IMR-90 (cell line): ENCODE measurements around the gene RGS7BP. TPM values are rescaled to one million over a fixed set of nuclear protein-coding genes. Genes with fewer than 3 reads are reported as not detected.

Experiments used
- ATAC-seq: fragments of 200-7000 bp; cut with Tn5 transposase; 2 replicates; pipeline ENCODE4 v1.9.1; 2020; ENCODE audit warnings: low read depth, mild to moderate bottlenecking, moderate library complexity
- BruUV-seq: library from RNA; stranded (reverse); fragments of 400-500 nt; replicated peaks from 2 replicates; lab custom pipeline; 2021; lab: Mats Ljungman, UMichigan
- CTCF ChIA-PET: fragments of 300-600 bp; formaldehyde crosslinking; extraction: SDS; loops from one replicate; lab custom pipeline; 2021; ENCODE audit warnings: antibody characterized with exemption; lab: Yijun Ruan, JAX
- POLR2A ChIA-PET: fragments of 300-600 bp; sonication (Branson Sonifier 250); formaldehyde crosslinking; loops from one replicate; lab custom pipeline; 2022; ENCODE audit warnings: antibody characterized with exemption; ENCODE audit not compliant: unreplicated experiment; lab: Charles Lee
- DNase-seq: peaks from one replicate; pipeline ENCODE4 v3.0.0; 2013
- H2AFZ ChIP-seq: replicated peaks from 2 replicates; pipeline ENCODE3; 2013; ENCODE audit warnings: low read length, mild to moderate bottlenecking; ENCODE audit not compliant: poor library complexity
- H2AK5ac ChIP-seq: 2 replicates; pipeline ENCODE4 v1.6.1; 2013; ENCODE audit warnings: low read depth, low read length, inconsistent platforms
- H2AK9ac ChIP-seq: replicated peaks from 2 replicates; pipeline ENCODE3; 2013; ENCODE audit warnings: mild to moderate bottlenecking, low read depth, low read length, moderate library complexity; ENCODE audit not compliant: poor library complexity
- H2BK120ac ChIP-seq: 2 replicates; pipeline ENCODE4 v1.6.1; 2013; ENCODE audit warnings: low read depth, low read length, inconsistent platforms
- H2BK15ac ChIP-seq: 3 replicates; pipeline ENCODE4 v1.6.1; 2013; ENCODE audit warnings: low read depth, low read length, inconsistent platforms
- H2BK20ac ChIP-seq: 2 replicates; pipeline ENCODE4 v1.6.1; 2013; ENCODE audit warnings: low read depth, mild to moderate bottlenecking, inconsistent platforms, low read length, moderate library complexity
- H2BK5ac ChIP-seq: 2 replicates; pipeline ENCODE4 v1.6.1; 2013; ENCODE audit warnings: mild to moderate bottlenecking, low read depth, low read length, inconsistent platforms; ENCODE audit not compliant: poor library complexity, severe bottlenecking
- H3K14ac ChIP-seq: replicated peaks from 2 replicates; pipeline ENCODE4 v1.6.1; 2013; ENCODE audit warnings: low read depth, low read length, inconsistent platforms
- H3K18ac ChIP-seq: 2 replicates; pipeline ENCODE4 v1.6.1; 2013; ENCODE audit warnings: low read depth, low read length, control low read depth
- H3K23ac ChIP-seq: 2 replicates; pipeline ENCODE4 v1.6.1; 2013; ENCODE audit warnings: low read depth, low read length, inconsistent platforms
- H3K27ac ChIP-seq: 2 replicates; pipeline ENCODE4 v1.5.1; 2013; ENCODE audit warnings: mild to moderate bottlenecking, control low read depth, low read length; ENCODE audit not compliant: insufficient read depth
- H3K27me3 ChIP-seq: 2 replicates; pipeline ENCODE4 v1.6.1; 2013; ENCODE audit warnings: low read length; ENCODE audit not compliant: control insufficient read depth, insufficient read depth
- H3K36me3 ChIP-seq: 2 replicates; pipeline ENCODE4 v1.6.1; 2013; ENCODE audit warnings: low read length, mixed read lengths; ENCODE audit not compliant: control insufficient read depth, insufficient read depth
- H3K4ac ChIP-seq: 2 replicates; pipeline ENCODE4 v1.6.1; 2013; ENCODE audit warnings: low read depth, low read length, inconsistent platforms
- H3K4me1 ChIP-seq: 2 replicates; pipeline ENCODE4 v1.6.1; 2013; ENCODE audit warnings: low read length, mixed read lengths; ENCODE audit not compliant: control insufficient read depth, insufficient read depth
- H3K4me2 ChIP-seq: 2 replicates; pipeline ENCODE4 v1.6.1; 2013; ENCODE audit warnings: low read depth, mild to moderate bottlenecking, control low read depth, low read length, moderate library complexity
- H3K4me3 ChIP-seq: 2 replicates; pipeline ENCODE4 v1.5.1; 2013; ENCODE audit warnings: low read depth, mild to moderate bottlenecking, control low read depth, low read length, moderate library complexity; ENCODE audit not compliant: insufficient read depth
- H3K56ac ChIP-seq: 2 replicates; pipeline ENCODE4 v1.6.1; 2013; ENCODE audit warnings: low read length, inconsistent platforms; ENCODE audit not compliant: insufficient read depth; ENCODE audit errors: extremely low read depth
- H3K79me1 ChIP-seq, 2 experiments: 2 replicates each; pipeline ENCODE4 v1.6.1; 2013; ENCODE audit warnings: low read length in 2 of 2, inconsistent platforms in 1 of 2, low read depth in 1 of 2
- H3K9ac ChIP-seq: 2 replicates; pipeline ENCODE4 v1.6.1; 2013; ENCODE audit warnings: low read depth, low read length, control low read depth
- H3K9me1 ChIP-seq: 2 replicates; pipeline ENCODE4 v1.6.1; 2013; ENCODE audit warnings: low read length, inconsistent platforms; ENCODE audit not compliant: insufficient read depth
- H3K9me3 ChIP-seq: 2 replicates; pipeline ENCODE4 v1.6.1; 2013; ENCODE audit warnings: low read length; ENCODE audit not compliant: control insufficient read depth, insufficient read depth
- H4K20me1 ChIP-seq: 2 replicates; pipeline ENCODE4 v1.6.1; 2013; ENCODE audit warnings: low read length, inconsistent platforms; ENCODE audit not compliant: insufficient read depth
- H4K5ac ChIP-seq: 2 replicates; pipeline ENCODE4 v1.6.1; 2013; ENCODE audit warnings: mild to moderate bottlenecking, low read depth, low read length, control low read depth
- H4K8ac ChIP-seq, 2 experiments: 2 replicates each; pipeline ENCODE4 v1.6.1; 2013; ENCODE audit warnings: low read depth in 2 of 2, low read length in 2 of 2, control low read depth in 1 of 2, inconsistent platforms in 1 of 2
- H4K91ac ChIP-seq: 2 replicates; pipeline ENCODE4 v1.6.1; 2013; ENCODE audit warnings: low read depth, low read length, inconsistent platforms; ENCODE audit not compliant: insufficient read depth
- BHLHE40 ChIP-seq: fragments of 150-350 bp; IDR thresholded peaks from 2 replicates; pipeline ENCODE4 v1.6.1; 2016; ENCODE audit warnings: mild to moderate bottlenecking, low read depth, low read length
- CEBPB ChIP-seq: IDR thresholded peaks from 2 replicates; pipeline ENCODE4 v1.6.1; 2012; ENCODE audit warnings: low read depth, low read length, improper control_type of control experiment
- CHD1 ChIP-seq: IDR thresholded peaks from 2 replicates; pipeline ENCODE4 v1.6.1; 2012; ENCODE audit warnings: low read depth, low read length, improper control_type of control experiment
- FOS ChIP-seq: fragments of 150-350 bp; IDR thresholded peaks from 2 replicates; pipeline ENCODE4 v1.6.1; 2016; ENCODE audit warnings: low read depth, low read length
- MAFK ChIP-seq: IDR thresholded peaks from 2 replicates; pipeline ENCODE4 v1.6.1; 2012; ENCODE audit warnings: low read depth, low read length, improper control_type of control experiment
- MAZ ChIP-seq: IDR thresholded peaks from 2 replicates; pipeline ENCODE4 v1.6.1; 2012; ENCODE audit warnings: low read depth, mild to moderate bottlenecking, low read length, improper control_type of control experiment, moderate library complexity, borderline replicate concordance
- MXI1 ChIP-seq: IDR thresholded peaks from 2 replicates; pipeline ENCODE4 v1.6.1; 2012; ENCODE audit warnings: low read depth, mild to moderate bottlenecking, low read length, moderate library complexity, borderline replicate concordance
- NFE2L2 ChIP-seq: fragments of 150-350 bp; IDR thresholded peaks from 2 replicates; pipeline ENCODE4 v1.6.1; 2016; ENCODE audit warnings: low read depth, mild to moderate bottlenecking, low read length
- POLR2A ChIP-seq: IDR thresholded peaks from 2 replicates; pipeline ENCODE4 v1.6.1; 2012; ENCODE audit warnings: mild to moderate bottlenecking, low read depth, low read length
- RFX5 ChIP-seq: IDR thresholded peaks from 2 replicates; pipeline ENCODE4 v1.8.0; 2012; ENCODE audit warnings: low read depth, mild to moderate bottlenecking, low read length, moderate library complexity
- SMC3 ChIP-seq: fragments of 150-350 bp; IDR thresholded peaks from 2 replicates; pipeline ENCODE4 v1.6.1; 2016; ENCODE audit warnings: low read depth, mild to moderate bottlenecking, antibody characterized with exemption, low read length, moderate library complexity
- USF2 ChIP-seq: fragments of 150-350 bp; IDR thresholded peaks from 2 replicates; pipeline ENCODE4 v1.6.1; 2017; ENCODE audit warnings: mild to moderate bottlenecking, antibody characterized with exemption, low read length, low read depth
- WGBS, 2 experiments: methylation state at CpG; one replicate each; pipeline versions ENCODE4 v1.1.5 to v1.1.7; 2013; ENCODE audit warnings: missing lambda C conversion rate in 2 of 2; ENCODE audit not compliant: insufficient read length in 1 of 2; ENCODE audit errors: extremely low coverage in 2 of 2; 5-methylcytosine and 5-hydroxymethylcytosine counted together
- dilution Hi-C: fragments of 300-500 bp; cut with HindIII; formaldehyde crosslinking; loops from one replicate; pipeline ENCODE4 v1.14.3; 2018; ENCODE audit warnings: low sequenced_read_pairs; ENCODE audit not compliant: unreplicated experiment
- in situ Hi-C: fragments of 300-500 bp; cut with MboI; formaldehyde crosslinking; loops from 3 replicates; pipeline ENCODE4 v1.14.3; 2019; ENCODE audit warnings: low sequenced_read_pairs, inconsistent platforms, mixed read lengths
- intact Hi-C: fragments of 100-400 bp; cut with micrococcal nuclease; formaldehyde crosslinking; loops from 2 replicates; pipeline ENCODE4 v1.10.0; 2022
- polyA plus RNA-seq, 3 experiments: library from polyadenylated mRNA; depleted of rRNA; stranded (reverse); fragments of >200 nt; gene quantifications; 2 replicates each; pipeline ENCODE4 v1.2.3, GENCODE V29; 2012; ENCODE audit warnings: low replicate concordance in 1 of 3
- total RNA-seq: library from RNA; depleted of rRNA; stranded (reverse); fragments of >200 nt; gene quantifications from 2 replicates; pipeline ENCODE4 v1.2.3, GENCODE V29; 2012
- TF ChIP-seq, protein P1 (sequence below): fragments of 150-350 bp; IDR thresholded peaks from 2 replicates; pipeline ENCODE4 v1.6.1; 2016; ENCODE audit warnings: low read depth, mild to moderate bottlenecking, low read length, moderate library complexity, borderline replicate concordance

RGS7BP gene
- total and polyA plus RNA-seq, 2 of the 4 experiments (the other 2 are of a cell fraction): not detected

DNA sequence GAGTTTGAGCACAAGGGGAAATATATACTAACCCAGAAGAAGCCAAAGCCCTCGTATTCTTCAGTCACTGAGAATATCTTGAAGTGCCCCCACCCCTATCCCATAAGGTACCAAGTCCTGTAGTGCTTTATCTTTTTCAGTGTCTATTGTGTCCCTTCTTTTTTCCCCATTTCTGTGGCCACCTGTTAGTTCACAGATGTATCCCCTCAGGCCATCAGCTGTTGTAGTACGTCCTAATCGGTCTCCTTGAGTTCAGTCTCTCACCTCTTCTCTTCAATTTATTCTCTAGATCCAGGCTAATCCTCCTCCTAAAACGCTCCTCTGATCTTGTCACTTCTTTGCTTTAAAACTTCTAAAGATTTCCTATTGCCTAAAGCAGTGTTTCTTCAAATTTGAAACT is 10.4 kb downstream of the RGS7BP start:
- no peaks in the 10 kb centered on the region for H4K20me1 ChIP-seq
- H2AFZ ChIP-seq: no peak overlapping the region
- no peak overlapping the region for H3K4ac ChIP-seq
- no peak overlapping the region for H3K9ac ChIP-seq
- no peaks in the 10 kb centered on the region for H3K4me1 ChIP-seq
- H3K14ac ChIP-seq: no peak overlapping the region
- no peak overlapping the region for H2AK9ac ChIP-seq
- no peaks in the 10 kb centered on the region for H3K9me3 ChIP-seq
- 59% methylated on average over 3 of the region's 4 CpGs; no CpG with 5 or more reads in 1 of the 2 experiments for WGBS, 2 experiments
- no peak overlapping the region for H2AK5ac ChIP-seq
- no peak overlapping the region for H3K18ac ChIP-seq
- H3K27ac ChIP-seq: no peak overlapping the region
- no peak for TF ChIP-seq NFE2L2
- TF ChIP-seq CHD1: no peak
- TF ChIP-seq CEBPB: no peak
- TF ChIP-seq USF2: no peak
- no peak for TF ChIP-seq SMC3
- no peak for TF ChIP-seq MAZ
- no peak for TF ChIP-seq MAFK
- no peak for TF ChIP-seq POLR2A
- TF ChIP-seq FOS: no peak
- no peak for TF ChIP-seq RFX5
- TF ChIP-seq, protein P1, sequence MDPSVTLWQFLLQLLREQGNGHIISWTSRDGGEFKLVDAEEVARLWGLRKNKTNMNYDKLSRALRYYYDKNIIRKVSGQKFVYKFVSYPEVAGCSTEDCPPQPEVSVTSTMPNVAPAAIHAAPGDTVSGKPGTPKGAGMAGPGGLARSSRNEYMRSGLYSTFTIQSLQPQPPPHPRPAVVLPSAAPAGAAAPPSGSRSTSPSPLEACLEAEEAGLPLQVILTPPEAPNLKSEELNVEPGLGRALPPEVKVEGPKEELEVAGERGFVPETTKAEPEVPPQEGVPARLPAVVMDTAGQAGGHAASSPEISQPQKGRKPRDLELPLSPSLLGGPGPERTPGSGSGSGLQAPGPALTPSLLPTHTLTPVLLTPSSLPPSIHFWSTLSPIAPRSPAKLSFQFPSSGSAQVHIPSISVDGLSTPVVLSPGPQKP: no peak
- TF ChIP-seq BHLHE40: no peak
- TF ChIP-seq MXI1: no peak
- no peaks in the 10 kb centered on the region for H3K79me1 ChIP-seq
- DNase-seq (no peak), ATAC-seq (no peak)
- no peak overlapping the region for H4K8ac ChIP-seq
- no peak overlapping the region for H2BK20ac ChIP-seq
- ChIA-PET CTCF (no interaction called here), POLR2A (no interaction called here)
- BruUV-seq: no TSS peak
- no peak overlapping the region for H3K4me2 ChIP-seq
- H3K56ac ChIP-seq: no peak overlapping the region
- no peak overlapping the region for H3K23ac ChIP-seq
- H3K4me3 ChIP-seq: no peak overlapping the region
- no peak overlapping the region for H2BK15ac ChIP-seq
- H4K91ac ChIP-seq: no peak overlapping the region
- no peaks in the 10 kb centered on the region for H3K36me3 ChIP-seq
- in situ Hi-C loops (no loop called here), intact Hi-C loops (no loop called here), dilution Hi-C loops (no loop called here)
- H2BK5ac ChIP-seq: no peak overlapping the region
- H2BK120ac ChIP-seq: no peak overlapping the region
- H4K5ac ChIP-seq: no peak overlapping the region
- H3K9me1 ChIP-seq: no peaks in the 10 kb centered on the region
- no peaks in the 10 kb centered on the region for H3K27me3 ChIP-seq
